ENCODE measurements around the gene EBF3.

Gene EBF3

DNA sequence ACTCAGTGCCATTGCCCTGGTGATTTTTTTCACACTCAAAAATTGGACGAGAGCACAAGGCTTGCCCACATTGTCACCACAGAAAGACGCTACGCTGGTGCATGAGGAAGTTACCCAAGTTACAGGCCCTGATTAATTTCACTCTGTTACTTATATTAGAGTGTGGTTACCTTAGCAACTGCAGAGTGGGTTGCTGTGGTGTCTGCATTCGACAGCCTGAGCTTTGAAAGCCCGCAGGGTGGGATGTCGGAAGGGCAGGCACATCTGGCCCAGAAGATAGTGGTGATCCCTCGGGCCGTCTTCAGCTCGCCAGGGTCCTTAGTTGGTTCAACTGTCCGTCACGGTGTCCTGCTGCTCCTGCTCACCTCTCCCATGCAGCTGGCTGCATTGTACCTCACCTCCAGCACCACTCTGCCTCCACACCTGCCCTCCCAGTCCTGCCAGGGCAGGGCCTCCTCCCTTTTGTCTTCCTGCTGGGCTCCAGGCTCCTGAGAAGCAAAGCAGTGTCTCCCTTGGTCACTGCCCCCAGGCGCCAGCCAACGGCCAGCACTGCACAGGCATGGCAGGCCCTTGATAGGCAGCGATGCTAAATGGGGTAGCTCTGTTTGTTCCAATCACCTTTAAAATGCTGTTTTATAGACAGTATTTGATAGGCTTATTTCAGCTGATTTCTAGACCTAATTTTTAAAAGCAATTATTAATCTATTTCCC is 167.2 kb downstream of the EBF3 start:
- Mint-ChIP-seq H3K4me3 (no peak overlapping the region), H3K36me3 (ENCODE audit: low read depth) (peaks cover 11% of the 10 kb centered on the region), H3K4me1 (no peaks in the 10 kb centered on the region), H3K9me3 (peaks cover 14% of the 10 kb centered on the region), H3K27ac (no peak overlapping the region), H3K27me3 (ENCODE audit: low read depth) (peaks cover 4% of the 10 kb centered on the region)
- TF ChIP-seq, protein P1, sequence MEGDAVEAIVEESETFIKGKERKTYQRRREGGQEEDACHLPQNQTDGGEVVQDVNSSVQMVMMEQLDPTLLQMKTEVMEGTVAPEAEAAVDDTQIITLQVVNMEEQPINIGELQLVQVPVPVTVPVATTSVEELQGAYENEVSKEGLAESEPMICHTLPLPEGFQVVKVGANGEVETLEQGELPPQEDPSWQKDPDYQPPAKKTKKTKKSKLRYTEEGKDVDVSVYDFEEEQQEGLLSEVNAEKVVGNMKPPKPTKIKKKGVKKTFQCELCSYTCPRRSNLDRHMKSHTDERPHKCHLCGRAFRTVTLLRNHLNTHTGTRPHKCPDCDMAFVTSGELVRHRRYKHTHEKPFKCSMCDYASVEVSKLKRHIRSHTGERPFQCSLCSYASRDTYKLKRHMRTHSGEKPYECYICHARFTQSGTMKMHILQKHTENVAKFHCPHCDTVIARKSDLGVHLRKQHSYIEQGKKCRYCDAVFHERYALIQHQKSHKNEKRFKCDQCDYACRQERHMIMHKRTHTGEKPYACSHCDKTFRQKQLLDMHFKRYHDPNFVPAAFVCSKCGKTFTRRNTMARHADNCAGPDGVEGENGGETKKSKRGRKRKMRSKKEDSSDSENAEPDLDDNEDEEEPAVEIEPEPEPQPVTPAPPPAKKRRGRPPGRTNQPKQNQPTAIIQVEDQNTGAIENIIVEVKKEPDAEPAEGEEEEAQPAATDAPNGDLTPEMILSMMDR (IDR thresholded peaks at IDR 0.05; ENCODE audit: unreplicated experiment in 3 of 3) = no peak

DNA sequence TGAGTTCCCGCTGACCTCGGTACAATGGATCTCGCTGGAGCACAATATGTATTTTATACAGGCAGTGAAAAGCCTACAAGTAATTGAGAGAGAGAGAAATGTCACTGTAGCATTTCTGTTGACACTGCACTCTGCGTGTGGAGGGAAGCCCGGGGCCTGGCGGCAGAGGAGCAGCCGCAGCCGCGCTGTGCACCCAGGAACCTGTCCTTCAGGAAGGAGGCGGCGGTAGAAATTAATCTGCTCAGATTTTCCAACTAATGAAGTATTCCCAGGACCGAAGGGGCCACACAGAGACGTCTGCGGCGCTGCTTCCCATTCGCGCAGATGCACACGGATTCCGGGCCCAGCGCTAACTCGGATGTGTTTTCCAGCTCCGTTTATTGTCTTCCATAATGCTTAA is 170.1 kb downstream of the EBF3 start:
- peaks cover 15% of the 10 kb centered on the region for H3K9me3 Mint-ChIP-seq
- peaks cover 6% of the 10 kb centered on the region for H3K4me1 Mint-ChIP-seq
- no peak overlapping the region for H3K4me3 Mint-ChIP-seq
- H3K36me3 Mint-ChIP-seq (ENCODE audit: low read depth) = peaks cover 22% of the 10 kb centered on the region
- TF ChIP-seq, protein P1 (IDR thresholded peaks at IDR 0.05; ENCODE audit: unreplicated experiment in 3 of 3) = no peak
- peaks cover 4% of the 10 kb centered on the region for H3K27me3 Mint-ChIP-seq (ENCODE audit: low read depth)
- H3K27ac Mint-ChIP-seq = no peak overlapping the region

DNA sequence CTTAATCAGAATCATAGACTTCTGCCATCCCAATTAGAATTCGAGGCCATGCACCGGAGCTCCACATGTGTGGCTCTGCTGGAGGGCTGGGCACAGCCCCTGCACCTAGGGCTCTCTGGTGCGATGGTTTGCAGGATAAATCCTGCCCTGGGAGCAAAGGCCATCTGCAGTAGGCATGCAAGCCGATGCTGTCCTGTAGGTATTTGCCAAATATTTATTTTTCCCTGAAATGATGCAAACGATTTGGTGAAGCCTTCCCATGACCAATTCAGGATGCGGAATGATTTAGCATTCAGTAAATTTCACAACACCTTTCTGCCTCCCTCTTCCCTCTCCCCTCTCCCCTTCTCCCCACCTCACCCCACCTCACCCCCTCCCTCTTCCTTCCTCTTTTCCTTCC is 170.6 kb downstream of the EBF3 start:
- H3K9me3 Mint-ChIP-seq = peaks cover 15% of the 10 kb centered on the region
- TF ChIP-seq, protein P1 (IDR thresholded peaks at IDR 0.05; ENCODE audit: unreplicated experiment in 3 of 3) = no peak
- H3K27me3 Mint-ChIP-seq (ENCODE audit: low read depth) = peaks cover 4% of the 10 kb centered on the region
- no peak overlapping the region for H3K27ac Mint-ChIP-seq
- peaks cover 6% of the 10 kb centered on the region for H3K4me1 Mint-ChIP-seq
- H3K36me3 Mint-ChIP-seq (ENCODE audit: low read depth) = peaks cover 22% of the 10 kb centered on the region
- H3K4me3 Mint-ChIP-seq = no peak overlapping the region

DNA sequence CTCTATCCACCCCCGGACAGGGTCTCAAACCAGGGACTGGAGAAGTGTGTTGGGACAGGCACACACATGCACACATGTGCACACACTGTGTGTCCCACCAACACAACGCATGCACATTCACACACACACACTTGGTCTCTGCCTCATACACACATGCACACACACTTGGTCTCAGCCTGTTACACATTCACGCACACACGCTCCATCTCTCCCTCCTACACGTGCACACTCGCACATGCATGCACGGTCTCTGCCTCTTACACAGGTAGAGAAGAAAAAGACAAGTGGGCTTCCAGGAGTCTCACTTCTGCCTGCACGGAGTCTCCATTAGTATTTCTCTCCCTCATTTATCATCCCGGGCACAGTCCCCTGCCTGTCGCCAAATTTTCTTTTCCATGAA is 171.2 kb downstream of the EBF3 start:
- peaks cover 4% of the 10 kb centered on the region for H3K27me3 Mint-ChIP-seq (ENCODE audit: low read depth)
- H3K9me3 Mint-ChIP-seq = peaks cover 15% of the 10 kb centered on the region
- peaks cover 6% of the 10 kb centered on the region for H3K4me1 Mint-ChIP-seq
- H3K27ac Mint-ChIP-seq = no peak overlapping the region
- TF ChIP-seq, protein P1 (IDR thresholded peaks at IDR 0.05; ENCODE audit: unreplicated experiment in 3 of 3) = no peak
- no peak overlapping the region for H3K4me3 Mint-ChIP-seq
- peaks cover 22% of the 10 kb centered on the region for H3K36me3 Mint-ChIP-seq (ENCODE audit: low read depth)

DNA sequence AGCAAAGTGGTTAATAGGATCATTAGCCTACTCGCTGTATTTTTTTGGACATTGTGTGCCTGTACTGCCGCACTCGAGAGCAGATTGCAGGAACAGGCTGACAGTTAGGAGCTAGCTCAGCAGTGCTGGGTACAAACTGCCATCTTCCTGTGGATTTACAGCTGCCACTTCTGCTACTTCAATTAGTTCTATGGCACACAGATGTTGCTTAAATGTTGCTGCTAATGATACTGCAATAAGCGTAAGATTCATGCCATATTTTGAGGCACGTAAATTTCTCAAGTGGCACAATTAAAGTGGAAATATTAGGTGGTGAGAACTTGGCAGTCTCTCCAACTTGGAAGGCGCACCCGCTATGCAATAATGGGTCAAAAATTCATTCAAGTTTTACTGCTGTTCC is 171.9 kb downstream of the EBF3 start:
- H3K27me3 Mint-ChIP-seq (ENCODE audit: low read depth) = peaks cover 4% of the 10 kb centered on the region
- TF ChIP-seq, protein P1 (IDR thresholded peaks at IDR 0.05; ENCODE audit: unreplicated experiment in 3 of 3) = no peak
- H3K36me3 Mint-ChIP-seq (ENCODE audit: low read depth) = peaks cover 25% of the 10 kb centered on the region

More for the DNA sequence above, 171.9 kb downstream of the EBF3 start:
- no peak overlapping the region for H3K4me3 Mint-ChIP-seq
- H3K27ac Mint-ChIP-seq = no peak overlapping the region
- H3K4me1 Mint-ChIP-seq = peaks cover 6% of the 10 kb centered on the region
- H3K9me3 Mint-ChIP-seq = peaks cover 12% of the 10 kb centered on the region

Measured in nephron (organoid).